Ovary (tissue), 9 donors: ENCODE data around the gene MIER2. TPM values are rescaled to one million over a fixed set of nuclear protein-coding genes. Genes with fewer than 3 reads are reported as not detected.
A peak's percentile ranks its signal among the peaks of the same experiment; 100 is the strongest.

Experiments used
- DNase-seq, 5 donors: peaks; one replicate each; pipeline ENCODE4 v3.0.0-alpha.2; 2019 to 2020
- H3K27ac ChIP-seq, 2 donors: fragments of 200-600 bp; one replicate each; pipeline versions ENCODE4 v1.5.1 to v1.8.0; 2019 to 2022
- H3K27me3 ChIP-seq: fragments of 200-600 bp; one replicate; pipeline ENCODE4 v1.8.0; 2022
- H3K36me3 ChIP-seq: fragments of 200-600 bp; sonication (generic); one replicate; pipeline ENCODE4 v1.5.1; 2019
- H3K4me1 ChIP-seq: one replicate; pipeline ENCODE4 v1.8.1; 2013; ENCODE audit warnings: mild to moderate bottlenecking, moderate library complexity; ENCODE audit not compliant: insufficient read depth
- H3K4me3 ChIP-seq: fragments of 200-600 bp; sonication (generic); one replicate; pipeline ENCODE4 v1.5.1; 2017
- H3K9me3 ChIP-seq, 2 donors: fragments of 200-600 bp in 1 of 2; sonication (generic) in 1 of 2; one replicate each; pipeline versions ENCODE4 v1.5.1 to v1.8.1; 2013 to 2019; ENCODE audit warnings: mild to moderate bottlenecking in 1 of 2, moderate library complexity in 1 of 2
- CTCF ChIP-seq, 3 donors: fragments of 450-650 bp in 2 of 3; fragments of 200-600 bp in 1 of 3; IDR thresholded peaks; one replicate each; pipeline versions ENCODE4 v1.5.1 to v1.8.0; 2016 to 2022; ENCODE audit warnings: antibody characterized with exemption in 3 of 3, mild to moderate bottlenecking in 1 of 3
- EP300 ChIP-seq: sonication (generic); formaldehyde crosslinking; IDR thresholded peaks from one replicate; pipeline ENCODE4 v1.6.1; 2017; ENCODE audit warnings: antibody characterized with exemption
- POLR2A ChIP-seq: fragments of 450-650 bp; IDR thresholded peaks from one replicate; pipeline ENCODE4 v1.6.1; 2017; ENCODE audit warnings: antibody characterized with exemption, mild to moderate bottlenecking, moderate library complexity
- WGBS, 3 donors: extraction: QIAGEN DNeasy Blood & Tissue Kit in 1 of 3; methylation state at CpG; one replicate each; pipeline versions ENCODE4 v1.1.5 to v1.1.7; 2013 to 2017; 5-methylcytosine and 5-hydroxymethylcytosine counted together
- intact Hi-C, 4 donors: fragments of 100-400 bp; cut with DNase I; formaldehyde crosslinking; loops; one replicate each; pipeline versions ENCODE4 v1.11.0 to v1.15.1; 2022 to 2023
- polyA plus RNA-seq, 2 donors: library from polyadenylated mRNA; stranded (reverse); fragments of 200-250 nt in 1 of 2; fragments of 350-450 nt in 1 of 2; fragmentation: Illumina TruSeq in 1 of 2; extraction: RNeasy Lipid Tissue Mini Kit (QIAGEN cat#74804) in 1 of 2; gene quantifications; one replicate each; pipeline ENCODE4 v1.2.3, GENCODE V29; 2013 to 2014
- total RNA-seq, 7 donors: library from RNA; depleted of rRNA in 2 of 7; stranded (reverse); fragments of >200 nt in 2 of 7; fragmentation: NEBNext Ultra II Directional in 3 of 7; extraction: Animal tissue kit (Norgen Biotek cat#: 25700) in 3 of 7; gene quantifications; one replicate each; pipeline versions ENCODE4 v1.1.0 to v1.2.4, GENCODE V29; 2016 to 2023
- donor health status: DM: no; HTN: no; CAD: no; lungs with moderate emphysema.
- donor health status: DM: no; HTN: no; CAD: no.
- donor health status: Bipolar disorder and iron deficiency.
- donor health status: DM: yes; HTN: yes; CAD: no.
- donor health status: DM: no; HTN: no; CAD: no.
- donor health status: DM: yes; HTN: yes; CAD: no.

MIER2 gene
- total and polyA plus RNA-seq, 9 donors = 9.8 to 29.6 (median 21.7) TPM

DNA sequence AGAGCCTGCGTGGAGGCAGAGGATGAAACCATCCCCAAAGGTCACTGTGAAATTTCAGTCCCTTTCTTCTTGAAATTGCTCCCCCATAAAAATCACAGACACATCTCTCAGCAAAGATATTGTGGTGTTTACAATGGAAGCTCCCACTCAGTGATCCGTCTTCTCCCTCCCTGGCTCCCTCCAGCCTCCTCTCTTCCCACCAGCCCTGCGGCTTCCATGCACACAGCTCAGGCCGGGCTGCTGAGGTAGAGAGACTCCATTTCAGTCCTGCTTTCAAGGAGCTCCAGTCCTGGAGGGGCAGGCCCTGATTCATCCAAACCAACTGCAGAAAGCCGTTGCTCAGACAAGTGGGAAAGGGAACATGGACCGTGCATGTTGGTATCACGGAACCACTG, 24.0 kb upstream of the MIER2 start:
- intact Hi-C loops = no loop called here
- no peaks in the 10 kb centered on the region for H3K36me3 ChIP-seq
- H3K27ac ChIP-seq = no peak overlapping the region
- peaks cover 2% of the 10 kb centered on the region for H3K4me1 ChIP-seq
- WGBS, 3 donors = 53 to 57% (median 56%) methylated on average over 7 of the region's 7 CpGs
- H3K4me3 ChIP-seq = no peak overlapping the region
- no peak for TF ChIP-seq EP300
- no peak for TF ChIP-seq POLR2A
- TF ChIP-seq CTCF (IDR thresholded peaks at IDR 0.05) = no peak
- no peaks in the 10 kb centered on the region for H3K9me3 ChIP-seq
- peak in 1 of 5 donors; percentile 3 for DNase-seq
- no peaks in the 10 kb centered on the region for H3K27me3 ChIP-seq

DNA sequence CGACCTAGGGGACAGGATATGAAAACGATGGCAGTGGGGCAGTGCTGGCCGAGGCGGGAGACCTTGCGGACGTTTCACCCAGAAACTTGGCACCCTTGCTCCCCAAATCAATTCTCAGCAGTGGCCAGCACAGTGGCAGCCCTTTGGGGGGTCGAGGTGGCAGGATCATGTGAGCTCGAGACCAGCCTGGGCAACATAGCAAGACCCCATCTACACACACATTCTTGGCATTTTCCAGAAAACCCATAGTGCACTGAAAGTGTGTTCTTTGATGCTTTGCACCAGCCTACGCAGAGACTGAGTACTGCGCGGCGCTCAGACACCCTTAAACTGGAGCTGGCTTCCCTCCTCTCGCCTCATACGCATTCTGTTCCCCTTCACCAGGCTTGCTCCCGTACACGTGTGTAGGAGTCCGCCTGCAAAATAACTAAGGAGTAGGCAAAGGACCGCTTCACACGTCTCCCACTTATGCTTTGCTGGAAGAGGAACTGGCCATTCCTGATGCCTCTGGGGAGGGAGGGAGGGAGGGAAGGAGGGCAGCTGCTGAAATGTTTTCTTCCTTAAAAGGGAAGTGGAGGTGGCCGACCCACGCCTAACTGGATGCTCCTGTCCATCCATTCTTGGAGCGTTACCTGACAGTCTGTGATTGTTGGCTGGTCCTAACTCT, 23.5 kb upstream of the MIER2 start:
- intact Hi-C loops = no loop called here

GRCh38 chr19:367561-367960, 23.0 kb upstream of the MIER2 start:
- Histone ChIP-seq H3K4me3 (no peak overlapping the region), H3K4me1 (peaks cover 2% of the 10 kb centered on the region), H3K36me3 (no peaks in the 10 kb centered on the region), H3K27ac (no peak overlapping the region), H3K27me3 (no peaks in the 10 kb centered on the region), H3K9me3 (no peaks in the 10 kb centered on the region)
- peak in 1 of 5 donors; percentile 2 for DNase-seq
- TF ChIP-seq POLR2A (no peak), CTCF (IDR thresholded peaks at IDR 0.05) (no peak), EP300 (no peak)
- WGBS, 3 donors = 81 to 92% (median 91%) methylated on average over 14 of the region's 14 CpGs
- intact Hi-C loops = no loop called here

More for the DNA sequence above, 23.5 kb upstream of the MIER2 start:
- no peak for DNase-seq
- WGBS, 3 donors = 39 to 49% (median 47%) methylated on average over 22 of the region's 22 CpGs
- peaks cover 2% of the 10 kb centered on the region for H3K4me1 ChIP-seq
- H3K27ac ChIP-seq = no peak overlapping the region
- H3K36me3 ChIP-seq = no peaks in the 10 kb centered on the region
- no peaks in the 10 kb centered on the region for H3K9me3 ChIP-seq
- no peaks in the 10 kb centered on the region for H3K27me3 ChIP-seq
- no peak overlapping the region for H3K4me3 ChIP-seq
- TF ChIP-seq CTCF (IDR thresholded peaks at IDR 0.05) = no peak
- no peak for TF ChIP-seq POLR2A
- TF ChIP-seq EP300 = no peak

- no peak overlapping the region for H3K4me3 ChIP-seq
- no peak overlapping the region for H3K27ac ChIP-seq
- H3K27me3 ChIP-seq = no peaks in the 10 kb centered on the region
- WGBS, 3 donors = 86 to 95% (median 94%) methylated on average over 8 of the region's 8 CpGs
- peak in 1 of 5 donors; percentile 2 for DNase-seq
- TF ChIP-seq EP300 (no peak), CTCF (IDR thresholded peaks at IDR 0.05) (no peak), POLR2A (no peak)
- no peaks in the 10 kb centered on the region for H3K4me1 ChIP-seq
- intact Hi-C loops = no loop called here
- no peaks in the 10 kb centered on the region for H3K9me3 ChIP-seq
- H3K36me3 ChIP-seq = no peaks in the 10 kb centered on the region
Observed at GRCh38 chr19:366951-367350, 22.4 kb upstream of the MIER2 start.
